ENCODE data around the gene GFOD1. TPM values are rescaled to one million over a fixed set of nuclear protein-coding genes. Genes with fewer than 3 reads are reported as not detected.

The GFOD1 gene
- polyA plus RNA-seq, 3 donors: 2.0 to 8.0 (median 6.5) TPM

DNA sequence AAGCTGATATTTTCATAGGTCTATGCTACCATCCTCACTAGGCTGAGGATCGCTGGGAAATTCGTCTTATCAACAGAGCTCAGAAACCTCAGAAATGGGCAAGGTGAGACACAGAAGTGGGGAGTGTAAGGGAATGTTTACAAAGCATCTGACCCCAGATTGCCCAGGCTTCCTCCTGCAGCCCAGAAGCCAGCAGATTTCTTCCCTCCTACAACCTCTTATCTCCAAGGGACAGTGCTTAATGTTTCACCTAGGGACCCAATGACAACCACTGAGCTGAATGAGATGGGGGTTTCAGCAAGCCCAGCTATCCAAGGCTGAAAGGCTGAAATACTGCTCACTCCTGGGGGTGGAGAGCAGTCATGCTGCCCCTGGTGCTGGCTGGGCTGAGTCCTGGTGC lies 106.6 kb downstream of the GFOD1 start:
- 43 to 76% (median 62%) methylated on average over 2 of the region's 2 CpGs for WGBS, 3 donors
- H3K27ac ChIP-seq (ENCODE audit: low read depth, low read length): no peak overlapping the region

DNA sequence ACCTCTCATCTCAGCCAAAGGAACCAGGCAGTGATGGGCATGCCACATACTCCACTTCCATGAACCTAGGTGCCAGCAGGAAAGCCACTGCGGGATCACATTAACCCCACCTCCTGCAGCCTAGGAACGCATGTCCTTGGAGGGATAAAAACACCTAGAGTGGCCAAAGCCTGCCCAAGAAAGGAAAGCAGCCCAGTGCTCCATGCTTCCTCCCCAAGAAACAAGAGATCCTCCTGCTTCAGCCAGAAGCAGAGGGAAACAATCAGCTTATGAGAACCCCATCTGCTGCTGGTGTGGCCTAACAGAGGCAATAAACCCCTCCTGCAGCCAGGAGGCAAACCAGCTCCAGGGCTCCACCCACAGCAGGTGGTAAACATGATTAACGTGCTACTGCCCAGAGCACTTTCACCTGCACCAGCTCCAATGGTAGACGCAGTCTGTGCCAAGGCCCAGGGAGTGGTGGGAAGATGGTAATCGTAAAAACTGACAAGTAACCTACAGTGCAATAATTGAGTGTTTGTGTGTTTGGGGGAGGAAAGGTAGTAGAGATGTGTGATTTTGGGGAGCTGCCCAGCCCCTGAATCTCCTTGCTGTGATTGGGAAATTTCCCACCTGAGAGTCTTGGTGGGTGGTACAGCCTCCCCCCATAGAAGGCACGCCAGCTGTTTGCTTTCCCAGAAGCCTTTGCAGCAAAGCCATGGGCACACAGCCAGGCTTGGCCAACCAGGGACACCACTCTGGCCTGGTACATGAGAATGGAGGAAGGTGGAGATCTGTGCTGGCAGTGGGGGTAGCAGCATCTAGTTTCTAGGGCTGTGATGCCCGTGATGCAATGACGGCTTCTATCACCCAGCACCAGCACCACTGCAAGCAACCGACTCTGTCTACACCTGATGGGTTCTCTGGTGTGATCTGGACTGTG lies 108.5 kb downstream of the GFOD1 start:
- 50 to 81% (median 77%) methylated on average over 9 of the region's 9 CpGs for WGBS, 3 donors
- no peak overlapping the region for H3K27ac ChIP-seq (ENCODE audit: low read depth, low read length)

DNA sequence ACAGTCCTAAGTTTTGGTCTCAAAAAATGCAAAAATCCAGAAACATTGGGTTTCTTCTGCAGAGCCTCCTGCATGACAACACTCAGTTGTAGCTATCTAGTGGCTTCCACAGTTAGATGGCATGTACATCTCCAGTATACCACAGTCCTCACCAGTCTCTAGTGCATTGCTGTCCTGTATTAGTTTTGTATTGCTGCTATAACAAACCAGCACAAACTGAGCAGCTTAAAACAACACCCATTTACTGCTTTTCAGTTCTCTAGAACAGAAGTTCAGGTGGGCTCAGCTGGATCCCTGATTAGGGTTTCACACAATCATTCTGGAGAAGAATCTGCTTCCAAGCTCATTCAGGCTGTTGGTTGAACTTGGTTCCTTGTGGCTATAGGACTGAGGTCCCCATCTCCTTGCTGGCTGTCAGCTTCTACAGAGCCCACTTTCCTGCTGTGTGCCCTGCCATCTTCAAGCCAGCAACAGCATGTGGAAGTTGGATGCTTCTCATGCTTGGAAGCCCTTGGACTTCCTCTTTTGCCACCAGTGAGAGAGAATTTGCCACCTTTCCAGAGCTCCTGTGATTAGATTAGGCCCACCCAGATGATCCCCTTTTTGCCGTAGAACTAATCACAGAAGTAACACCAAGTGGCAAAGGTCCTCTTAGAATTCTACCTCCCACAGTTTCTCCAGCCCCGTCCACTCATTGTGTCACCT lies 110.2 kb downstream of the GFOD1 start:
- H3K27ac ChIP-seq (ENCODE audit: low read depth, low read length): no peak overlapping the region

DNA sequence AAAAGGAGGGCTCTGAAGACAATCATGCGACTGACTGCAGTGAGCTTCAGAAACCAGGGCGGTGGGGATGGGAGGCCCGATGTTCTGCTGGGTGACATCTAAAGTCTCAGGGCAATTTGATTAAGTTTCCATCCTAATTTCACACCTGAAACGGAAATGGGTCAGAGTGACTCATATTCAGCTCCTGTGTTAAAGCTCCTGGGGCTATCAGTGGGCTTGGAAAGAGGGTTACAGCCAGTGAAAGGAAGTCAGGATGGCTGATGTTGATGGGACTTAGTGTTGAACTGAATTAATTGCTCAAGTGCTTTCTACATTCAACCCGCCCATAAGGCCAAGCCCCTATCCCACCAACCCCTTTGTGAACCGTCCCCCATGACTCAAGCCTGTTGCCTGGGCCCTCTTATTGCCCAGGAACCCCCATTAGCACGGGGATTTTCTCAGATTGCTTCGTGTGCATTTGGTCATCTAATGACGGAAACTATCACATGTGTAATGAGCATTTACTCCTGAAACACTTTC lies 112.0 kb downstream of the GFOD1 start:
- no peak overlapping the region for H3K27ac ChIP-seq (ENCODE audit: low read depth, low read length)
- WGBS, 3 donors: 79 to 86% (median 80%) methylated on average over 9 of the region's 9 CpGs

More for the DNA sequence above, 110.2 kb downstream of the GFOD1 start:
- 79 to 94% (median 85%) methylated on average over 2 of the region's 2 CpGs for WGBS, 3 donors

DNA sequence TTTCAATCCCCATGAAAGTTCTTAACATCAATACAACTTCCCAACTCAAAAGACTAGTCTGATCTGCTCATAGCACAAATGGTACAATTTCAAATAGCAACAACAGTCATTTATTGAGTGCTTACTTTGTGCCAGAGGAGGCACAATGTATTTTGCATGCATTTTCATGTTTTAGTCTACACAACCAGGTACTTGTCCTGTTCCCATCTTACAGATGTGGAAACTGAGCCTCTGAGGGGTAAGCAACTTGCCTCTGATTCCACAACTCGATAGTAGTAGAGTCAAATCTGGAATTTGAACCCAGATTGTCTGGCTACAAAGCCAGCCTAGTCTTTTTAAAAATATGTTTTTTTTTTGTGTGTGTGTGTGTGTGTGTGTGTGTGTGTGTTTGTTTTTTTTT lies 113.5 kb downstream of the GFOD1 start:
- WGBS, 3 donors: 88 to 95% (median 89%) methylated on average over 1 of the region's 1 CpG

DNA sequence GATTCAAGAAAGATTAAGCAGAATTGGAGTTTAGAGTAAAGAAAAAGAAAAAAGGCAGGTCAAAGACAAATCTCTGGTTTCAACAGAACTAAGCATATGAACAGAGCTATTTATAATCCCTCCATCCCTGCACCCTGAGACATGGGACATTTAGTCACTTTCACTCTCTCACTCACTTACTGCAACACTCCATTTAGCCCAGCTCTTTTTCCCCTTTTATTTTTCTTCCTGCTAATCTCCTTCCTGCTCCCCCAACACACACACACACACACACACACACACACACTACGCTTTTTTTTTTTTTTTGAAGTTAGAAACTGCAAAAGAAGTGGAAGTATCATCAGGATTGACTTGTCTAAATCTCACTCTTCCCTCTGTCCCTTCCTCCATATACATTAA lies 113.9 kb downstream of the GFOD1 start:
- WGBS, 3 donors: 13 to 100% (median 80%) methylated on average over 1 of the region's 1 CpG

More for the DNA sequence above, 113.5 kb downstream of the GFOD1 start:
- H3K27ac ChIP-seq (ENCODE audit: low read depth, low read length): no peak overlapping the region

DNA sequence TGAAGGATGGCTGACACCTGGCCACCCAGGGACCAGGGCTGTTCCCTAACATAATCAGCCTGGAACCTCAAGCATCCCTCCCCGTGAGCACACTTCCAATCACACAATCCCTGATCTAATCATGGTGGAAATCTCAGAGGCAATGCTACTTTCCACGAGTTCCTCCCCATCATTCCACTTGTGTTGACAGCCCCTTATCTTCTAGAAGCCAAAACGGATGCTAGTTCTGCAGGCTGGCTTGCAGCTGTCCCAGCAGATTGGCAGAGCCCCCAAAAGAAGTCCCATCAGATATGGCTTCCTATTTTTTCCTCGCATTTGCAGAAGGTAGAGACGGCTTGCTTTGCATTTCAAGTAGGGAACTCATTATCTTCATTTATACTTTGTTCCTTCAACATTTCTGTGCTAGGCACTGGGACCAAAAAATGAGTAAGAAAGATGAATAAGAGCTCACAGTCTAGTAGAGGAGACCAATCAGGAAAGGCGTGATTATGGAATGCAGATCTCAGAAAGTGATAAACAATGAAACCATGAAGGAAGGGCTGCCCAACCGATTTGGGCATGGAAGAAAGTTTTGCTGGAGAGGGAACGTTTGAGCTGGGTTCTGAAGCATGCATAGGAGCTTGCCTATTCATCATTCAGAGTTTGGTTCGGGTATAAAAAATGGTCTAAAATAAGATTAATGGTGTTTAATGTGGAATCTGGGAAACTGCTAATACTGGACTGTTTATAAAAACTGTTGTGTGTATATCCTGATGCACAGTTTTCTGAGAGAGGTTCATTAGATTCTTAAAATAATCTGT lies 114.5 kb downstream of the GFOD1 start:
- WGBS, 3 donors: 64 to 78% (median 65%) methylated on average over 9 of the region's 9 CpGs
- H3K27ac ChIP-seq (ENCODE audit: low read depth, low read length): no peak overlapping the region

More for the DNA sequence above, 113.9 kb downstream of the GFOD1 start:
- no peak overlapping the region for H3K27ac ChIP-seq (ENCODE audit: low read depth, low read length)

DNA sequence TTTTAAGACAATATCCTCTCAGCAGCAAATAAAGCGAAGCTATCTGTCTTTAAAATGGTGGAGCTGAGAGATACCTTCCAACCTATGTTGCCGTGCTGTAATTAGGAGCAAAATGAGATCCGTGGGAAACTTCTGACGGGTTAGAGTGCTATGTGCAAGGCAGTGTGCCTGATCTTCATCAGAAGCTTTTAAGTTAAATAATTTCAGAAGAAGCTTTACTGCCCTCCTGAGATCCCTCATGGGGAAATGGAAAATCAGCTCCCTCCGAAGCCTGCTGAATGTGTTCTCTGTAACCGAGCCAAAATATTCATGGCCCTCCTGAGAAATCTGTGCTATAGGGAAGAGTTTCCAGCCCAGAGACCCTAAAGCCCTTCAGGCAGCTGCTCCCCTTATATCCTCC lies 115.3 kb downstream of the GFOD1 start:
- 66 to 77% (median 72%) methylated on average over 6 of the region's 6 CpGs for WGBS, 3 donors
- H3K27ac ChIP-seq (ENCODE audit: low read depth, low read length): no peak overlapping the region

DNA sequence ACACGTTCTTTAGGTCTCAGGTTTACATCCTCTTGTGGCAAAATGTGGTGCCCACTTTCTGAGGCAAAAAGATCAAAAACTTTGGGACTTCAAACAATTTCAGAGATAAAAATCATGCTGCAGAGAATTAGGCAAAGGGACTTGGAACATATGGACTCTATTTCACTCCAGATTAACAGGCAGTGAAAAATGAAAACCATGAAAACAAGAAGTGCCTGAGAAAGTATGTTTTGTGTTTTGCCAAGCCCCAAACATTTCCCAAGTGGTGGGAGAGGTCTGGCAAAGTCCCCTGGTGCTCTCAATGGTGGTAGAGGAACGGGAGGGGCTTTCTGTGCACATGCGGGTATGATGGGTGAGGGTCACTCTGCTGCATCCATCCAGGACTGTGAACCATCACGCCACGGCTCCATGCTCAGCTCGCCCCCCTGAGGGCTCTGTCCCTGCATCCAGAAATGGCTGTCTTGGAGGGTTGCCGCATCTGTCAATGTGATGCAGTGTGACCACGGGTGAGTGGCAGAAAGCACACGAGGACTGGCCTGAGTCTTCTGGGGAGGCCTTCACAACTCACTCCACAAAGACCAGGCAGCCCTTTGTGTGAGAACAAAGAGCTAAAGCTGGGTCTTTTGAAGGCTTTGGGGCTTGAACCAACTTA lies 115.9 kb downstream of the GFOD1 start:
- no peak overlapping the region for H3K27ac ChIP-seq (ENCODE audit: low read depth, low read length)
- 82 to 89% (median 86%) methylated on average over 9 of the region's 9 CpGs for WGBS, 3 donors

DNA sequence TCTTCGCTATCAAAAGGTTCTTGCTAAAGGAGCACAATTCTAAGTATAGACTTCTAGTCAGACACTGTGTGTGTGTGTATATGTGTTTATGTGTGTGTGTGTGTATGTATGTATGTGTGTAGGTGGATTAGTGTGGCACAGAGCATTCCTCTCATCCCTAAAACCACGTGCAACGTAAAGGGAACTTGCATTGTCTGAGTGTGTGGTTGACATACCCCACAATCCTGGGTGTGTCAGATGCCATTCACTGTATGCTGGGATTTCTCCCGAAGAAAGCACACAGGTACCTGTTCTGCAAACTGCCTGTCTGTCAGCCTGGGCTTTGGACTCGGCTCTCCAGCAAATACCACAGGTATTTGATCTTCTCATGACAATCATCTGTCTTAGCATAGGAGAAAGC lies 116.8 kb downstream of the GFOD1 start:
- 78 to 92% (median 85%) methylated on average over 5 of the region's 5 CpGs for WGBS, 3 donors
- H3K27ac ChIP-seq (ENCODE audit: low read depth, low read length): no peak overlapping the region

DNA sequence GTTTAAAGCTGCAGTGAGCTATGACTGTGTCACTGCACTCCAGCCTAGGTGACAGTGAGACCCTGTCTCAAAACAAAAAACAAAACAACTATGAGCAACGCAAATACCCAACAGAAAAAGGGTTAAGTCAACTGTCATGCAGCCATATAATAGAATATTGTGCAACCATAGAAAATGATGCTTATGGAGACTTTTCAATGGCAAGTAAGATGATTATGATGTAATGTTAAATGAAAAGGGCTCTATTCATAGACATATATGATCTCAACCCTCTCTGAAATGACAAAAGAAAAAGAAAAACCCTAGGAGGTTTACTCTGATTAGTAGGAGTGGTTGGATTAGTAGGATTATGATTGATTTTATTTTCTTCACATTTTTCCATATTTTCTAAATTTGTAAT lies 117.8 kb downstream of the GFOD1 start:
- no peak overlapping the region for H3K27ac ChIP-seq (ENCODE audit: low read depth, low read length)
- 0 to 100% (median 0%) methylated on average over 1 of the region's 1 CpG for WGBS, 3 donors

DNA sequence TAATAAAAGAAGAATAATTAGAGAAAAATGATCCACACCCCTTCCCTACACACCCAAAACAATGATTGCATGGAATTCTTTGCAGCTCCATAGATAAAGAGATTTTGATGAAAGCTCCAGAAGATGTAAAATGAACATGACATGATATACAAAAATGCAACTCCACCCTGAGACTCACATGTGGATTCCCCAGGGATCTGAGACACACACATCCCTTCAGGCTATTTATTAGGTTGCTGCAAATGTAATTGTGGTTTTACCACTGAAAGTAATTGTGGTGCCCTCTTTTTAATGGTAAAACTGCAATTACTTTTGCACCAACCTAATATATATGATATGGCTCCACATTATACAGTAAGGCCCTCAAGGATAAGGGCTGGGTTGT lies 118.7 kb downstream of the GFOD1 start:
- no peak overlapping the region for H3K27ac ChIP-seq (ENCODE audit: low read depth, low read length)

DNA sequence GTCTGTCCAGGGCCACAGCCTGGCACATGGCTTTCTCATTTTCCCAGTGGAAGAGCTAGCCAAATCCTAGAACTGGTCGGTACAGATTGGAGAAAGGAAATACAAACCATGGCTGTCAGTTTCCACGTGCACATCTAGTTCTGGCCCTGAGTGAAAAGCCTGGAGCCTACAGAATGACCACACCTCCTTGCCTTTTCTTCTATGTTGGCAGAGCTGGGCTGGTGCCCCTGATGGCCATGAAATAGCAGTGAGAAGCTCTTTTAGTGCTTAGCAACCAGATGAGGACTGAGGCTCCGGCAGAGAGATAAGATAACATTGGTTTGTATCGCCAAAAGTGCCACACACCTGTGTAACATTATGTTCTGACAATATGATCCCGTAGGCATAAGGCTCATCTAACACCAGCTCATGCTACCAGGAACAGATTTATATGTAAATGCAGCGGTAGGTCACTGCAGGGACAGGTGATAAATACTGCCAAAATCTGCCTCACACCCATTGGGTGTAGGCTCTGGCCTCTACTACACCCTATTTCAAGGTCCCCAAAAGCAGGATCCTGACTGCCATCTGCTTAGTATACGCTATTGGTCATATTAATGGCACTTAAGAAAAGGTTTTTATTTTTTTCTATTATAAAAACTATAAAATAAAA lies 119.2 kb downstream of the GFOD1 start:
- 45 to 80% (median 79%) methylated on average over 7 of the region's 7 CpGs for WGBS, 3 donors
- H3K27ac ChIP-seq (ENCODE audit: low read depth, low read length): no peak overlapping the region

DNA sequence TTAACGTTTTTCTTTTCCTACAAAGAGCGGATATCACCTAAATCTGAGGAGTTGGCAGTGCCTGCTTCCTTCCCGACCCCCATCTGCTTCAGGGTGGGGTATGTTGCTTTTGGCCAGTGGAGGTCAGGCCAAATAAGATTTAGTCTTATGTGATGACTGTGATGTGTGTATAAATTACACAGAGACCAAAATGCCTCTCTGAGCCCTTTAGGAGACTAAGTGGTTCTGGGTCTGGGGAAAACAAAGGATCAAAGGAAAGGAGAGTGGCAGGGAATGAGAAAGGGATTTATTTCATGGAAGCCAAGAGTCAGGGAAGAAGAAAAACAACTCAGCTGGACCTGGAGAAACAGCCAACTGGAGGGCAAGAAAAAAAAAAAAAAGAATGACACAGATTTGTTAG lies 120.0 kb downstream of the GFOD1 start:
- H3K27ac ChIP-seq (ENCODE audit: low read depth, low read length): no peak overlapping the region

DNA sequence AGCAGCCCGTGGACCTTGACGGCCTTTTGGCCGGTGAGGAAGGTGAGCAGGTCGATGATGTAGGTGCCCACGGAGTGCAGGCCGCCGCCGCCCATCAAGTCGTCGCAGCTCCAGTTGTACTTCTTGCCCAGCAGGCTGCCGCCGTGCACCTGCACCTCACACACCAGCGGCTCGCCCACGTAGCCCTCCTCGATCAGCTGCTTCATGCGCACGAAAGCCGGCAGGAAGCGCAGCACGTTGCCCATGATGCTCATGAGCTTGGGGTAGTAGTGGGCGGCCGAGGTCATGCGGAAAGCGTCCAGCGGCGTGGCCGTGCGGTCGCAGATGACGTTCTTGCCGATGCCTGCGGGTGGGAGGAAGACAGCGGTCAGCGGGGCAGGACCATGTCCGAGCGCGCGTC lies 122.1 kb downstream of the GFOD1 start:
- 96 to 98% (median 97%) methylated on average over 39 of the region's 39 CpGs for WGBS, 3 donors
- H3K27ac ChIP-seq (ENCODE audit: low read depth, low read length): no peak overlapping the region

More for the DNA sequence above, 120.0 kb downstream of the GFOD1 start:
- 47 to 55% (median 51%) methylated on average over 3 of the region's 3 CpGs for WGBS, 3 donors

DNA sequence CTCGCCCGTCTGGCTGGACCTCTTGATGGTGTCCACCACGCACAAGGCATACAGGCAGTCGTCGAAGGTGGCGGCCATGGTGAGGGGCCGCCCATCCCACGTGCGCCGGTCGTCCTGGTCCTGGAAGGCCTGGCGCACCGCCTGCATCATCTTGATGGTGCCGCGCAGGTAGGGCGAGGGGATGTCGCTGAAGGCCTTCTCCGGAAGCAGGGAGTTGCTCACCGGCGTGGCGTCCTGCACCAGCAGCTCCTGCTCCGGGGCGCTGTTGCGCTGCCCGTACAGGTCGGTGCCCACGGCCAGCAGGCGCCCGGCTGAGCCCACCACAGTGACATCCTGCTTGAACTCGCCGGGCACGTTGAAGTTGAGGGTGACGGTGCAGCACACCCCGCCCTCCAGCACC lies 122.6 kb downstream of the GFOD1 start:
- 98 to 99% (median 98%) methylated on average over 31 to 34 of the region's 34 CpGs for WGBS, 3 donors
- no peak overlapping the region for H3K27ac ChIP-seq (ENCODE audit: low read depth, low read length)

DNA sequence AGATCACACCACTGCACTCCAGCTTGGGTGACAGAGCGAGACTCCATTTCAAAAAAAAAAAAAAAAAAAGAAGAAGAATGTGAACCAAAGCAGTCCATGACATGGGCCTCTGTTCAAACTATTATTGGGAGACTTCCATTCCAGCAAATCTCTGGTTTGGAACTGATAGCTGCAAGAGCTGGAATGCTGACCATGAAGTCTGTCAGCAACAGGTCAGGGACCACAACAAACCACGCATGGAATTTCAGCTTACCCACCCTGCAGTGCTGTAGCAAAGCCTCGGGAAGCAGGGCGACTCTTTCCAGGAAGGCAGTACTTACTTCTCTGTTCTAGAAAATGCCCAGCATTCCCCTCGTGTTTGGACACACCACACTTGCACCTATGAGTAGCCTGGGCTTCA lies 125.0 kb downstream of the GFOD1 start:
- WGBS, 3 donors: 78 to 86% (median 80%) methylated on average over 4 to 5 of the region's 5 CpGs
- no peak overlapping the region for H3K27ac ChIP-seq (ENCODE audit: low read depth, low read length)
